Peyer's patch (tissue), 4 donors: ENCODE data around the gene ATP13A3.

ENCODE experiments used
- CTCF ChIP-seq, 6 experiments: fragments of 450-650 bp in 4 of 6; fragments of 200-600 bp in 2 of 6; sonication (generic) in 1 of 6; IDR thresholded peaks; one replicate each; pipeline ENCODE4 v1.5.1; 2017 to 2019; ENCODE audit warnings: antibody characterized with exemption in 6 of 6, mild to moderate bottlenecking in 3 of 6, moderate library complexity in 1 of 6
- POLR2A ChIP-seq, 2 donors: fragments of 450-650 bp; IDR thresholded peaks; one replicate each; pipeline ENCODE4 v1.5.1; 2017; ENCODE audit warnings: antibody characterized with exemption in 2 of 2, mild to moderate bottlenecking in 2 of 2, moderate library complexity in 2 of 2

- TF ChIP-seq CTCF (IDR thresholded peaks at IDR 0.05) (no peak), POLR2A (IDR thresholded peaks at IDR 0.05) (no peak)
Observed at GRCh38 chr3:194368918-194369317, 117.9 kb downstream of the ATP13A3 start.
